Dedifferentiated amniotic fluid mesenchymal stem cell (primary cell): Measurements from ENCODE around the gene DHRSX.
"Not testable (repeated sequence)": the region's sequence is repeated elsewhere in the genome, so short reads cannot be mapped to it uniquely, and the experiment has no call there.

Source experiments
- DNase-seq: peaks from one replicate; pipeline ENCODE4 v3.0.0-alpha.2; 2016; ENCODE audit errors: extremely low spot score

DHRSX gene

DNA sequence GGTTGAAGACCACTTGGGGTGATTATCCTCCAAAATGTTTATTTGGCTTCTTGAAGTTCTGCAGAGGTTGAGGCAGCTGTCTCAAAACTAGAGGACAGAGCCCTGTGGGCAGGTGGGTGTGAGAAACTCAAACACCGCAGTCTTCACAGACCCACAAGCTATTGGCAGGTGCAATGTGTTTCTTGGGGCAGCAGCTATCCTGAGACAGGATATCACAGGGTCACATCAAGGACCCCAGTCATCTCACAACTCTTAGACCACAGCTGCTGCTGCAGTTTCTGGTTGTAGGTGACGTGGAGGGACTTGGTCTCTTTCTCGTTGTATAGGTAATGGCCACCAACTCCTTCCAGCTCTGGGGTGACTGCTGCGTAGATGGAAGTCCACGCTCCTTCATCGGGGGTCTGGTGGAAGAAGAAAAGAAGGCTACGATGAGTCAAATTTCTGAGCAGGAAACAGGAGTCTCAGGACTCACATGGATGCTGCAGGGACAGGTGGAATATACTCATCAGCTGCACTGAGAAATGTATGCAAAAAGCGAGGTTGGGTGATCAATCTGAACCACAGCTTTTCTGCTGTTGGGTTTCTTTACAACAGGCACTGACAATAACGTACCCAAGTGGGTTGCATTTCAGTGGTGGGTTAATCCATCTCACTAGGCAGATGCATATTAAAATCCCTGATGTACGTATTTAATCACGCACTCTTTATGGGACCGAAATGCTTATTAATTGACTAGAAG, 279.8 kb downstream of the DHRSX start:
- DNase-seq, result no peak

DNA sequence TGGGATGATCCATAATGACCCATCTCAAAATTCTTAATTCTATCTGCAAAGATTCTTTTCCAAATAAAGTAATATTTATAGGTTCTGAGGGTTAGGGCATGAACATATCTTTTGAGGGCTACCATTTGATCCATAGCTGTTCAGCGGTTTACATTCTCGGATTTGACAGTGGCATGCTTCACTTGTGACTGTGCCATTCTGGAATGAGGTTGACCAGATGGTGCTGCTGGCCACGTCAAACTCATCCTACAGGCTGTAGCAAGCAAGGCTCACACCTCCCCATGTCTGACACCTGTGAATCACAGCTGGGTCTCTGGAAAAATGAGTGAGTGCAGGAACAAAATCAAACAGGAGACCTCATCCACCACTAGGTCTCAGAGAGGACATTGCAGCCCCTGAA, 280.5 kb downstream of the DHRSX start:
- no peak for DNase-seq

DNA sequence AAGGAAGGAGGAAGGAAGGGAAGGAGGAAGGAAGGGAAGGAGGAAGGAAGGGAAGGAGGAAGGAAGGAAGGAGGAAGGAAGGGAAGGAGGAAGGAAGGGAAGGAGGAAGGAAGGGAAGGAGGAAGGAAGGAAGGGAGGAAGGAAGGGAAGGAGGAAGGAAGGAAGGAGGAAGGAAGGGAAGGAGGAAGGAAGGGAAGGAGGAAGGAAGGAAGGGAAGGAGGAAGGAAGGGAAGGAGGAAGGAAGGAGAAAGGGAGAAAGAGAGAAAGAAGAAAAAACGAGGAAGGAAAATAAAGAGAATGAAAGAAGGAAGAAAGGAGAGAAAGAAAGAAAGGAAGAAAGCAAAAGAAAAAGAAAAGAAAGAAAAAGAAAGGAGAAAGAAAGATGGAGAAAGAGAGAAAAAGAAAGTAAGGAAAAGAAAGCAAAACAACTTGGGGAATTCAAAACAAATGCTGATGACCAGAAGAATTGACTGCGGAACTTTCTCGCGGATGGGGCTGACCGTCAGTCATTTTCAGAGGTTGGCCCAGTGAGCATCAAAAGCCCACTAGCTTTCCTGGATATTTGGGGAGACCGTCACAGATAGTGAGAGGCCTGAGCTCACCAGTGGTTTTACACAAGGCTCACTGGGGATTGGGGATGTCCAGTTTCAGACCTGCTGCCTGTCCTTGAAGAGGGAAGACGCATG, 286.5 kb downstream of the DHRSX start:
- not testable (repeated sequence) for DNase-seq

DNA sequence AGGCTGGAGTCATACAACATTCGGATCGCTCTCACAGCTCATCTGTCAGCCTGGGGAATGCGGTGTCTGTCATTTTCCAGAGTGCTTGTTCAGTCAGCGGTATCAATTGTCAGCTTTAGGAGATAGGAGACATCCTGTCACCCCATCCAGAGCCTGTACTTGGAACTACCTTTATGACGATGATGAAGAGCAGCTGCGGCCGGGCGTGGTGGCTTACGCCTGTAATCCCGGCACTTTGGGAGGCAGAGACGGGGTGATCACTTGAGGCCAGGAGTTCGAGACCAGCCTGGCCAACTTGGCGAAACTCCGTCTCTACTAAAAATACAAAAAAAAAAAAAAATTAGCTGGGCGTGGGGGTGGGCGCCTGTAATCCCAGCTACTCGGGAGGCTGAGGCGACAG, 289.1 kb downstream of the DHRSX start:
- DNase-seq, result not testable (repeated sequence)

DNA sequence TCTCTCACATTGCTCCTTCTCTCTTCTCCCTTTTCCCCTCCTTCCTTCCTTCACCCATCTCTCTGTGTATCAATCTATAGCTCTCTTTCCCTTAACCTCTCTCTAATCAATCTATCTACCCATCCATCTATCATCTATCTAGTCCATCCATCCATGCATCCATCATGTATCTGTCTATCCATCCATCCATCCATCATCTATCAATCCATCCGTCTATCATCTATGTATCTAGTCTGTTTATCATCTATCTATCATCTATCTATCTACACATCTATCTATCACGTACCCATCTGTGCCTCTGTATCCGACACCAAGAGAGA, 307.5 kb downstream of the DHRSX start:
- no peak for DNase-seq

DNA sequence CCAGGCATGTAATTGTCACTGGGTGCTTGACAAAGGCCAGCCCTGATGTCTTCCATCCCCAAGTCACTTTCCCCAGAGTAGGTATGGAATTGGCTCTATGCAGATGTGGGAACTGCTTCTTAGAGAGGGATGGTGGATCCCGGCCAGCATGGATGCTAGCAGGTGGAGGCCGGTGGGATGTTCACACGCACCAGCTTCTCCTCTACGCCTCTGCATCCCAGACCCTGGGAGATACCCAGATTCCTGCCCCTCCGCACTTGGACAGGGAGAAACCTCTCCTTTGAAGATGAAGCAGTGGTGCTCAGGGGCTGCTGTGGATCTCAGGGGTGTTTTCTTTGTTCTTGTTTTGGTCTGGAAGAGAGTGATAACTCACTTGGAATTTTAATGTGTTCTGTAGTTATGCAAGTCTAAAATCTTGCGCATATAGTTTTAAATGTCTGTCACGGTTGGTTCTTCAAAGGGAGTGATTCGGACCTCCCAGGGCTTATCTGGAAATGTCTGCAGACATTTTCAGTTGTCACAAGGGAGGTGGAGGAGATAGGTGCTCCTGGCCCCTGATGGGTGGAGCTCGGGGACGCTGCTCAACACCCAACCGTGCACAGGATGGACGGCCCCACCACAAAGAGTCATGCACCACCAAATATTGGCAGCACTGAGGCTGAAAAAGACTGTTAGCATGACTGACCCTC, 308.0 kb downstream of the DHRSX start:
- no peak for DNase-seq

DNA sequence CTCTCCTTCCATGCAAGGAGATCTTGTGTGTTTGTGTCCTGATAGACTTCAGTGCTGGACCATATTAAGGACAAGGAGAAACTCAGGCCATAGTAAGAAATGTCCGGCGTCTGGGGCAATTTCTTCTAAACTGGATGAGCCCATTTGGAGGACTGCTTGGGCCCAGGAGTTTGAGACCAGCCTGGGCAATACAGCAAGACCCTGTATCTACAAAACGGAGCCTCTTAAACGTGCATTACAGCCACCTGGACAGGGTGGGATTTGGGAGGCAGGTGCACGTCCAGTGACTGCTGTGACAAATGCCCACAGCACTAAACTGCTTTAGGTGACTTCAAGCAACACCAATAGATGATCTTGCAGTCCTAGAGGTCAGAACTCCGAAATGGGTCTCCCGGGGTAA, 311.9 kb downstream of the DHRSX start:
- DNase-seq, result no peak

DNA sequence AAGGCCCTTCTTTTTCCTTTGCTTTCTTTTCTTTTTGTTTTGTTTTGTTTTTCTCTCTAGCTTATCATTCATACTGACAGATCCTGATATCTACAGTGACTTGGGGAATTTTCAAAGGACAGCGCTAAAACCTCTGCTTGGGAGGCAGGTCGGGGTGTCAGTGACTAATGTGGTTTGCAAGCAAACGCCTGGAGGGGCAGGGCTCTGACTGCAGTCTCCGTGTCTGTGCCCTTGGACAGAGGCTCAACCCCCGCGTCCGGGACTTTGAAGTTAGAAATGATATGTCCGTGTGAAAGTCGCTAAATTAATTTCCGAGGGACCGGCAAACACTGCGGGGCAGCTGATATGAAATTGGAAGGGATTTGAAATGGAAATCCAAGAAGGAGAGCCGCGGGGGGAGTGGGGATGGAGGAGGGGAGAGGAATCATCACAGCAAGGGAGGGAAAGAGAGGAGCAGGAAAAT, 312.4 kb downstream of the DHRSX start:
- DNase-seq, result no peak

DNA sequence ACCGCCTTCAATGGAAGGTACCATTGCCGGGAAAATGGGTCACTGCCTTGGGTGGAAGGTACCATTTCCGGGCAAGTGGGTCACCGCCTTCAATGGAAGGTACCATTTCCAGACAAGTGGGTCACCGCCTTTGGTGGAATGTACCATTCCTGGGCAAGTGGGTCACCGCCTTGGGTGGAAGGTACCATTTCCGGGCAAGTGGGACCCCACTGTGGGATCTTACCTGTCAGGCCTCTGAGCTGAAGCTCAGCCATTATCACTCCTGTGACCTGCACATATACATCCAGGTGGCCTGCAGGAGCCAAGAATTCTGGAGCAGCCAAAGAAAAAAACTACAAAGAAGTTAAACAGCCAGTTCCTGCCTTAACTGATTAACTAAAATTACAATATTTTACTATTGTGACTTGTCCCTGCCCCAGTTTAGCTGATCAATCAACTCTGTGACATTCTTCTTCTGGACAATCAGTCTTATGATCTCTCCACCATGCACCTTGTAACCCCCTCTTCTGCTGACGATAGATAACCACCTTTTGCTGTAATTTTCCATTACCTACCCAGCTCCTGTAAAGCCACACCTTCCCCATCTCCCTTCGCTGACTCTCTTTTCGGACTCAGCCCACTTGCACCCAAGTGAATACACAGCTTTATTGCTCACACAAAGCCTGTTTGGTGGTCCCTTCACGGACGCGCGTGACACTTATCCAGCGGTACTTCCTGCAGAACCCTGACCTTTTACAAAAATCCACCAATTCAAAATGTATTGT, 313.2 kb downstream of the DHRSX start:
- DNase-seq, result no peak

DNA sequence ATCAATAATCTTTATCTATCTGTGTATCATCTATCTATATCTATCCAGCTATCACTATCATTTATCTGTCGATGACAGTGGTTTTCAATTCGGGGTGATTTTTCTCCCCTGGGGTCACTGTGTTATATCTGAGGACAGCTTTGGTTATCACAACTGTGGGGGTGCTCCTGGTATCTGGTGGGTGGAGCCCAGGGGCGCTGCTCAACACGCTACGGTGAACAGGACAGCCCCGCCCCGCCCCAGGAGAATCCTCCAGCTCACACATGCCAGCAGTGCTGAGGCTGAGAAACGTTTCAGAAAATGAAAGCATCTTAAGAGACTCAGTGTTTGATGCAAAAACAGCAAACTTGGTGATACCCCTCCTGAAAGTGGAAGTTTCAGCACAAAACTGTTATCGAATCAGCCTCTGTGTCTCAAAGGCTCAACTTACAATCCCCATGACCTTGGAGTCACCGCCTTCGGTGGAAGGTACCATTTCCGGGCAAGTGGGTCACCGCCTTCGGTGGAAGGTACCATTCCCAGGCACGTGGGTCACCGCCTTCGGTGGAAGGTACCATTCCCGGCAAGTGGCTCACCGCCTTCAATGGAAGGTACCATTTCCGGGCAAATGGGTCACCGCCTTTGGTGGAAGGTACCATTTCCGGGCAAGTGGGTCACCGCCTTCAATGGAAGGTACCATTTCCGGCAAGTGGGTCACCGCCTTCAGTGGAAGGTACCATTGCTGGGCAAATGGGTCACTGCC, 315.3 kb downstream of the DHRSX start:
- no peak for DNase-seq

DNA sequence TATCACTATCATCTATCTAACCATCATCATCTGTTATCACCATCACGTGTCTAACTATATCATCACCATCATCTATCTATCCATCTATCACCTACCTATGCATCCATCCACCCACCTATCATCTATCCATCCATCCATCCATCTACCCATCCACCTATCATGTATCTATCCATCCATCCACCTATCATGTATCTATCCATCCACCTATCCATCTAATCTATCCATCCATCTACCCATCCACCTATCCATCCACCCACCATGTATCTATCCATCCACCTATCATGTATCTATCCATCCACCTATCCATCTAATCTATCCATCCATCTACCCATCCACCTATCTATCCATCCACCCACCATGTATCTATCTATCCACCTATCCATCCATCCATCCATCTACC, 316.7 kb downstream of the DHRSX start:
- DNase-seq, result no peak

DNA sequence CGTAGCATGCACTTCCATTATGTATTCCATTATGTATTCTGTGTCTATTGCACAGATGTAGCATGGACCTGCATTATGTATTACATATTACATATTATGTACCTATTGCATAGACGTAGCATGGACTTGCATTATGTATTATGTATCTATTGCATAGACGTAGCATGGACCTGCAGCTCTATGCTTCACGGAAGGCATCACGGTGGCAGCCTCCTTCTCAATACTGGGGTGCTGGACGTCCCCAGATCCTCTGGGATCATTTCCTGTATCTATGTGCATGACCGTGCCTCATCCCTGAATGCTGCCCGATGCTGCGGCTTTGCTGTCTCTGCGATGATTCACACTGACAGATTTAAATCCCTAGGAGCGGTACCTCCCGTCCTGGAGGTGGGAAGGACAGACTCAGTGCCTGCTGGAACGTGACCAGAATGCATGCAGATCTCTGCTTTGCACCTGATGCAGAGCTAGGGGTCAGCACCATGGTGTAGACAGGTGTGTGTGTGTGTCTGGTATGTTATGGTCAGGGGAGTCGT, 317.5 kb downstream of the DHRSX start:
- DNase-seq, result no peak

DNA sequence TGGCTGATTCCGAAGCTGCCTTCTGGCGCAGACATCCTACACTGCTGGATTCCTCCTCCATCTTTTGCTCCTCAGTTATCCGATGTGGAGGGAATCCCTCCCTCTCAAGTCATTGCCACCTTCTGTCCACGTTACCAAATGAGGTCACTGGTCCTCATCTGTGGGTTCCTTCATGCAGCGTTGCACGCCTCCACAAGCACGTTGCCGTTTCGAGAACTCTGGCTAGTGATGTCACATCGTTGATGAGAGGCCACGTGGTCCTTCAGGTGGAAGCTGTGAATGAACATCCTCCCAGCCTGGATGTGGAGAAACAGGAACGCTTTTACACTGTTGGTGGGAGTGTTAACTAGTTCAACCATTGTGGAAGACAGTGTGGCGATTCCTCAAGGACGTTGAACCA, 323.2 kb downstream of the DHRSX start:
- DNase-seq, result no peak

DNA sequence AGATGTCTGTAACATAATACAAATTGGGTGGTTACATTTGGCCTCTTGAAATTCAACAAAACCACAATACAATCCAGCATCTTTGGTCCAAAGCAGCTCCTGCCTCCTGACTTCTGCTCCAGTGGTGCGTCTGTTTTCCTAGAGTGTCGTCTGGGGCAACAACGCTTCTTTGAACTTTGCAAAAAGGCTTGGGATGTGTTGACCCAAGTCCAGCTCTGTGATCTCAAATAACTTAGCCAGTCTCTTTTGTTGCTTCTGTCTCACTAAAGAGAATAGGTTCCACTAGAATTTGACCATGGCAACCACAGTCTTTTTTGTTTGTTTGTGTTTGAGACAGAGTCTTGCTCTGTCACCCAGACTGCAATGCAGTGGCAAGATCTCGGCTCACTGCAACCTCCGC, 324.0 kb downstream of the DHRSX start:
- DNase-seq, result no peak

DNA sequence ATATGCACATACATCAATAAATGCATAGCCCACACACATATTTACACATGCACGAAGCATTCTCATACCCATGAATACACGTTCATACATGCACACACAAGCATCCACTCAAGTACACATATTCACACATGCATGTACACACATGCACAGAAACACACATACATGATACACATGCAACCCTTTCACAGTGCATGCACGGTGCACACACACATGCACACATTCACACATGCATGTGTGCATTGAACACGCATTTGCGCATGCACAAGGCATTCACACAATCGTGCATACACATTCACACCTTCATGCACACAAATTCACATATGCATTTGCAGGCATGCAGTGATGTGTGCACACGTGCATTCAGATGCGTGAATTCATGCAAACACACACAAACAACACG, 324.5 kb downstream of the DHRSX start:
- DNase-seq, result no peak

DNA sequence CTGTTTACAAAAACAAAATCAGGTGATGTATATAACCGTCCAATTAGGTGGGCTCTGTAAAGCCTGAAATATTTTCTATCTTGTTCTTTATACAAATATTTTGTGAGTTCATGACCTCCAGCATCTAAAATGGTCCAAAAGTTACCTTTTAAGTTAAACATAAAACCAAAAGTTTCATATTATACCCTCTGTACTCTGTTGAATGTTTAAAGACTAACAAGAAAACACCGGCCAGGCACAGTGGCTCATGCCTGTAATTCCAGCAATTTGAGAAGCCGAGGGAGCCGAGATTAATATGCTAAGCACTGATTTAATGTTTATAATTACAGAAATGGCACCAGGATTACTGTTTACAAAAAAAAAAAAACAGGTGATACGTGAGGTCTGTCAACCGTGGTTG, 328.4 kb downstream of the DHRSX start:
- no peak for DNase-seq
